ENCODE data around the gene LBHD2.

Gene LBHD2

GRCh38 chr14:103091883-103092222, 7.8 kb downstream of the LBHD2 start:
- no peak for DNase-seq

- no peak for DNase-seq
These were observed 9.9 kb downstream of the LBHD2 start for GRCh38 chr14:103093856-103094405.

GRCh38 chr14:103094406-103095209, 10.6 kb downstream of the LBHD2 start, which contains the start of gene EXOC3L4:
EXOC3L4 (plus strand) TSS chr14:103094725; CDS start chr14:103100220, 5,495 bp downstream.
- DNase-seq = no peak

- no peak for DNase-seq
These were observed 11.3 kb downstream of the LBHD2 start for GRCh38 chr14:103095210-103095778.

GRCh38 chr14:103096387-103096786, 12.4 kb downstream of the LBHD2 start:
- no peak for DNase-seq

GRCh38 chr14:103097244-103097993, 13.4 kb downstream of the LBHD2 start:
- DNase-seq = no peak

GRCh38 chr14:103097994-103098957, 14.3 kb downstream of the LBHD2 start:
- no peak for DNase-seq

- no peak for DNase-seq
These were observed 15.2 kb downstream of the LBHD2 start for GRCh38 chr14:103099081-103099732.

- no peak for DNase-seq
These were observed 15.8 kb downstream of the LBHD2 start for GRCh38 chr14:103099733-103100280.

GRCh38 chr14:103100281-103101121, 16.5 kb downstream of the LBHD2 start:
- DNase-seq = no peak

- DNase-seq = no peak
These were observed 17.4 kb downstream of the LBHD2 start for GRCh38 chr14:103101257-103101962.

GRCh38 chr14:103101963-103102688, 18.1 kb downstream of the LBHD2 start:
- no peak for DNase-seq

- no peak for DNase-seq
These were observed 18.8 kb downstream of the LBHD2 start for GRCh38 chr14:103102689-103103260.

GRCh38 chr14:103103461-103104388, 19.7 kb downstream of the LBHD2 start:
- no peak for DNase-seq

GRCh38 chr14:103104389-103104653, 20.3 kb downstream of the LBHD2 start:
- DNase-seq = no peak

GRCh38 chr14:103104654-103105452, 20.8 kb downstream of the LBHD2 start:
- DNase-seq = no peak

- no peak for DNase-seq
These were observed 21.7 kb downstream of the LBHD2 start for GRCh38 chr14:103105580-103106150.
